Measurements from ENCODE around the gene GALNT9. TPM values are rescaled to one million over a fixed set of nuclear protein-coding genes. Genes with fewer than 3 reads are reported as not detected.
"Not testable (repeated sequence)": the region's sequence is repeated elsewhere in the genome, so short reads cannot be mapped to it uniquely, and the experiment has no call there.

The GALNT9 gene
- total and polyA plus RNA-seq, 5 experiments from 2014 or later = not detected

GRCh38 chr12:132261328-132262138, 67.9 kb downstream of the GALNT9 start:
- POLR2A ChIA-PET = no interaction called here
- Mint-ChIP-seq H3K27ac (peak overlapping the region in 1 of 10 donors; percentile 34), H3K4me3 (no peak overlapping the region), H3K36me3 (no peaks in the 10 kb centered on the region), H3K27me3 (peaks cover 0 to 19% (median 10%) of the 10 kb centered on the region in 5 donors), H3K4me1 (peaks cover 0 to 4% (median under 1%) of the 10 kb centered on the region in 4 donors), H3K9me3 (no peaks in the 10 kb centered on the region)
- DNase-seq (no peak), ATAC-seq (no peak)

- Mint-ChIP-seq H3K36me3 (no peaks in the 10 kb centered on the region), H3K27ac (peak overlapping the region in 1 of 10 donors; percentile 0), H3K27me3 (peaks cover 0 to 11% (median 6%) of the 10 kb centered on the region in 5 donors), H3K4me3 (no peak overlapping the region), H3K4me1 (peaks cover 0 to 4% (median under 1%) of the 10 kb centered on the region in 4 donors), H3K9me3 (no peaks in the 10 kb centered on the region)
- no peak for ATAC-seq
- POLR2A ChIA-PET = no interaction called here
- no peak for DNase-seq
Observed at GRCh38 chr12:132260721-132261120, 68.7 kb downstream of the GALNT9 start.

- POLR2A ChIA-PET = no interaction called here
- Mint-ChIP-seq H3K27me3 (peaks cover 0 to 10% (median 6%) of the 10 kb centered on the region in 5 donors), H3K4me1 (peaks cover 0 to 4% (median under 1%) of the 10 kb centered on the region in 4 donors), H3K27ac (no peak overlapping the region), H3K36me3 (no peaks in the 10 kb centered on the region), H3K4me3 (no peak overlapping the region), H3K9me3 (no peaks in the 10 kb centered on the region)
- no peak for ATAC-seq
- DNase-seq = no peak
Observed at GRCh38 chr12:132259872-132260695, 69.3 kb downstream of the GALNT9 start.

- no peak overlapping the region for H3K4me3 Mint-ChIP-seq
- H3K4me1 Mint-ChIP-seq = peaks cover 0 to 4% (median under 1%) of the 10 kb centered on the region in 4 donors
- H3K27ac Mint-ChIP-seq = no peak overlapping the region
- no peaks in the 10 kb centered on the region for H3K9me3 Mint-ChIP-seq
- H3K36me3 Mint-ChIP-seq = no peaks in the 10 kb centered on the region
- peaks cover 0 to 10% (median 6%) of the 10 kb centered on the region in 5 donors for H3K27me3 Mint-ChIP-seq
- POLR2A ChIA-PET = no interaction called here
- DNase-seq = no peak
- no peak for ATAC-seq
Observed at GRCh38 chr12:132259364-132259871, 70.0 kb downstream of the GALNT9 start.

- Mint-ChIP-seq H3K27me3 (peaks cover 0 to 10% (median 6%) of the 10 kb centered on the region in 5 donors), H3K4me3 (no peak overlapping the region), H3K36me3 (no peaks in the 10 kb centered on the region), H3K9me3 (no peaks in the 10 kb centered on the region), H3K27ac (no peak overlapping the region), H3K4me1 (peaks cover 0 to 4% (median under 1%) of the 10 kb centered on the region in 4 donors)
- POLR2A ChIA-PET = no interaction called here
- ATAC-seq (no peak), DNase-seq (no peak)
Observed at GRCh38 chr12:132258543-132258942, 70.8 kb downstream of the GALNT9 start.

GRCh38 chr12:132257955-132258490, 71.4 kb downstream of the GALNT9 start:
- DNase-seq = peak in 1 of 10 donors; percentile 57
- H3K36me3 Mint-ChIP-seq = no peaks in the 10 kb centered on the region

GRCh38 chr12:132257206-132257954, 72.0 kb downstream of the GALNT9 start:
- Mint-ChIP-seq H3K4me3 (no peak overlapping the region), H3K4me1 (peaks cover 0 to 4% (median under 1%) of the 10 kb centered on the region in 4 donors), H3K9me3 (no peaks in the 10 kb centered on the region), H3K36me3 (no peaks in the 10 kb centered on the region), H3K27ac (no peak overlapping the region), H3K27me3 (peaks cover 0 to 10% (median 6%) of the 10 kb centered on the region in 5 donors)
- POLR2A ChIA-PET = no interaction called here
- no peak for ATAC-seq
- peak in 1 of 10 donors; percentile 36 for DNase-seq

More at GRCh38 chr12:132257955-132258490, 71.4 kb downstream of the GALNT9 start:
- Mint-ChIP-seq H3K4me3 (no peak overlapping the region), H3K27ac (no peak overlapping the region), H3K9me3 (no peaks in the 10 kb centered on the region), H3K4me1 (peaks cover 0 to 4% (median under 1%) of the 10 kb centered on the region in 4 donors), H3K27me3 (peaks cover 0 to 10% (median 6%) of the 10 kb centered on the region in 5 donors)
- no peak for ATAC-seq
- POLR2A ChIA-PET = no interaction called here

GRCh38 chr12:132256646-132257045, 72.7 kb downstream of the GALNT9 start:
- no peaks in the 10 kb centered on the region for H3K36me3 Mint-ChIP-seq
- no peak overlapping the region for H3K4me3 Mint-ChIP-seq
- DNase-seq (peak in 1 of 10 donors; percentile 34), ATAC-seq (no peak)
- peaks cover 0 to 4% (median 0%) of the 10 kb centered on the region in 4 donors for H3K4me1 Mint-ChIP-seq
- peaks cover 0 to 9% (median 5%) of the 10 kb centered on the region in 5 donors for H3K27me3 Mint-ChIP-seq
- POLR2A ChIA-PET = no interaction called here
- H3K9me3 Mint-ChIP-seq = no peaks in the 10 kb centered on the region
- no peak overlapping the region for H3K27ac Mint-ChIP-seq

- H3K36me3 Mint-ChIP-seq = no peaks in the 10 kb centered on the region
- no peak overlapping the region for H3K4me3 Mint-ChIP-seq
- no peaks in the 10 kb centered on the region for H3K9me3 Mint-ChIP-seq
- POLR2A ChIA-PET = no interaction called here
- H3K27ac Mint-ChIP-seq = peak overlapping the region in 1 of 10 donors; percentile 46
- DNase-seq (peak in 1 of 10 donors; percentile 19), ATAC-seq (no peak)
- peaks cover 0 to 2% (median 0%) of the 10 kb centered on the region in 4 donors for H3K4me1 Mint-ChIP-seq
- peaks cover 0 to 9% (median 3%) of the 10 kb centered on the region in 5 donors for H3K27me3 Mint-ChIP-seq
Observed at GRCh38 chr12:132255642-132256041, 73.7 kb downstream of the GALNT9 start.

DNA sequence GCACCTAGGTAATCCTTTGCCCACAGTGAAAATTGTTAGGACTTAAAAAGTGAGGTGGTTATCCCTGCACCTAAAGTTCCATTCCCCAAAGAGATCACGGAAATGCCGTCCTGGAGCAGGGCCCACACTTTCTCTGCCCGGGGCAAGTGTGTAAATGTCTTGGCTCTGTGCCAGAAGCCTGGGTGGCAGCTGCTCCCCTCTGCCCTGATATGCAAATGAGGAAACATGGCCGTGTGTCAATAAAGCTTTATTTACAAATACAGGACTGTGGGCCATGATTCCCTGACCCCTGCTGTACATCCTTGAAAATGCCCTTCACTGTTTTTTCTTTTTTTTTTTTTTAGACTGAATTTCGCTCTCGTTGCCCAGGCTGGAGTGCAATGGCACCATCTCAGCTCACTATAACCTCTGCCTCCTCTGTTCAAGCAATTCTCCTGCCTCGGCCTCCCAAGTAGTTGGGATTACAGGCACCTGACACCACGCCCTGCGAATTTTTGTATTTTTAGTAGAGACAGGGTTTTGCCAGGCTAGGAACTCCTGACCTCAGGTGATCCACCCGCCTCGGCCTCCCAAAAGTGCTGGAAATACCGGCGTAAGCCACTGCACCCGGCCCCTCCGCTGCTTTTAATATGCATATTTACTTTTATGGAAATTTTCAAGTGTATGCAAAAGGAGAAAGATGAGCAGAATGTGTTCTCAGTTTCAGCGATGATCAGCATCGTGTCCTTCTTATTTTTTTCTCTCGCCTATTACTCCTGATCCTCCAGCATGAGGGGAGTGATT, 75.5 kb downstream of the GALNT9 start:
- DNase-seq (peak in 1 of 10 donors; percentile 16), ATAC-seq (no peak)
- Mint-ChIP-seq H3K27me3 (peaks cover 0 to 9% (median 3%) of the 10 kb centered on the region in 5 donors), H3K9me3 (no peaks in the 10 kb centered on the region), H3K36me3 (no peaks in the 10 kb centered on the region), H3K4me1 (no peaks in the 10 kb centered on the region), H3K27ac (no peak overlapping the region), H3K4me3 (no peak overlapping the region)
- POLR2A ChIA-PET = no interaction called here

- POLR2A ChIA-PET, H3K4me3 Mint-ChIP-seq, H3K9me3 Mint-ChIP-seq, ATAC-seq, H3K27me3 Mint-ChIP-seq, H3K36me3 Mint-ChIP-seq, DNase-seq, H3K27ac Mint-ChIP-seq, H3K4me1 Mint-ChIP-seq: not testable (repeated sequence)
Observed at GRCh38 chr12:132252981-132253380, 76.4 kb downstream of the GALNT9 start.

All from naive thymus-derived CD8-positive, alpha-beta T cell (primary cell).